ENCODE results near the gene MRPL14.
"Not testable (repeated sequence)": the region's sequence is repeated elsewhere in the genome, so short reads cannot be mapped to it uniquely, and the experiment has no call there.

MRPL14 gene

DNA sequence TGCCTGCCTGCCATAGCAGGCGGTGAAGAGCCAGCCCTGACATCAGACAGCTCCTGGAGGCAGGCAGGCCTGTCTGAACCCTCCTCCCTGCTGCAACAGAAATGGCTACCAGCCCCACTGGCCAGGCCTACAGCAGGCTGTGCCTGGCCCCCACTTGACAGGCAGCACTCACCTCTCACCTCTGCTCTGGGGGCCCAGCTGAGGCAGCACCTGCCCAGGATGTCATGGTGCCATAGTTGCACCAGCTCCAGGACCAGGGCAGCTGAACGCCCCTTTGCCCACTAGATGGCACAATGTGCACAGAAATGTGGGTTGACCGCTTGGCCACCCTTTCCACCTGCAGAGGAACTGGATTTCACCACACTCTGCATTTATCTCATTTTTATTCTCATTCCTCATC, 30.6 kb downstream of the MRPL14 start:
- DNase-seq, result peak; percentile 86 to 87

GRCh38 chr6:44095243-44095623, 32.0 kb downstream of the MRPL14 start:
- DNase-seq, result not testable (repeated sequence)

GRCh38 chr6:44094403-44095242, 32.6 kb downstream of the MRPL14 start:
- DNase-seq, result no peak

DNA sequence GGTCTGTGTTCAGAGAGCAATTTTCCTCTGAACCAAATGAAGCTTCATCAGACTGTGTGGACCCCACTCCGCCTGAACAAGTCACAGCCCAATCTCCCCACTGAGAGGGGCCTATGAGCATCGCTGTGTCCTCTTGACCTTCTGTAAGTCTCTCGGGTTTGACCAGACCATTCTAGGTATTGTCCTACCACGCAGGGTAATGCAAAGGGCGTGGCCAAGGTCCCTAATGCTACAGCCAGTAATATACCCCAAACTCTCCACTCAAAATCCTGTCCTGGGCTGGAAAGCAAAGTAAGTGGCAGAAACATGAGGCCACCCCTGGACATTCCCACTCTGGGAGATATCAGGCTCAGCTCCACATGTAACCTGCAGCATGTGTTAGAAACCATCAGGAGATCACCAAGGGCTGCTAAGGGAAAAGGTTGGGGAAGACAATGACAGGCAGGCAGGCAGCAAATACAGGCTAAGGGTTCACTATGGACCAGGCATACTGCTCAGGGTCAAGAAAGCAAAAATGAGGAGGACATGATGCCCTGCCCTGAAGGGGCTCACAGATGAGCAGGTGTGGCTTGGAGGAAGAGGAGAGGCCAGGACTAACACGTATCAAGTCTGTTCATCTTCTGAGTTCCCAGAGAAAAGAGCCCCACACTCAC, 33.4 kb downstream of the MRPL14 start:
- no peak for DNase-seq

DNA sequence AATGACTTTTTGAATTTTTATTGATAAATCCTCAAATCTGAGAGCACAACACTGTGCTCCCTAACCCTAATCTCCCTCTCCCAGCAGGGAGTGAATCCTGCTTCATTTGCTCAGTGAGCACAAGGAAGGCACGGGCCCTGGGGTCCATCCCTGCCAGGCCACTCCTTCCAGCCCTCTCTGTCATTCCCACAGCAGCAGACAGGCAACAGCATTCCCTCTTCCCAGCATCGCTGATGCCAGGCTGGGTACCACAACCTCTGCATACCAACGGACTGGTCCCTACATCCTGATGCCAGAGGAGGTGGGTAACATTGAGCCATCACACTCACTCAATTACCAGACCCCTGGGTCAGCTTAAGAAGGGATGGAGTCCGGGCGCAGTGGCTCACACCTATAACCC, 34.2 kb downstream of the MRPL14 start:
- no peak for DNase-seq

DNA sequence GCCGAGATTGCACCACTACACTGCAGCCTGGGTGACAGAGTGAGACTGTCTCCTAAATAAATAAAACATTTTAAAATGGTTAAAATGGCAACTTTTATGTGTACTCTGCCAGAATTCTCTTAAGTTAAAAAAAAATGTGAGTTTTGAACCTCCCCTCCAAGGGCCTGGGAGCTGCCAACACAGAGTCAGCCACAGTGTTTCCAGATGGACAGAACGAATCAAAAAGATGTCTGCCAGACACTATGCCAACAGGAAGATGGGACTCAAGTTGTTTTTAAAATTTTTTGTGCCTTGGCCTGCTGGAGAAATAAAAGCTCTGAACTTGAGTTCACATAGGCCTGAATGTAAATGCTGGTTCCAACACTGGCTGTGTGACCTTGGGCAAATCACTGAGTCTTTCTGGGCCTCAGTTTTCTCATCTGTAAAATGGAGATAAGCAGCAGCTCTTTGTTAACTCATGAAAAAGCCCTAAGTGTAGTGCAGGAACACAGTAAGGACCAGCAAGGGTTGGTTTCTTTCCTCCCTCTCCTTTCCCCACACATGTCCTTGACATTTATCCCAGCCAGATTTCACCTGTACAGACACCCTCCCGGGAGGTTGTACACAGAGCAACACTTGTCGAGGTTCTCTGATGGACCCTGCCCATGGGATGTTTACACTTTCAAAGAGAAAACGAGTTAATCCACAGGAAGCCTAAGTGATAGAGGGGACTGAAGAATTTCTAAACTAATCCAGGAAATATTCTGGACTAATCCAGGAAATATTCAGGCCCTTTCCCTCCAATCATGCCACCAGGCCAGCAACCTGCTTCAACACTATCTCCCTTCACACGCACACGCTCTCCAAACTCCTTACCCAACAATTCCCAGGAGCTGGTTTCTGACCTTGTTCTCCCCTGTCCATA, 35.0 kb downstream of the MRPL14 start:
- no peak for DNase-seq

DNA sequence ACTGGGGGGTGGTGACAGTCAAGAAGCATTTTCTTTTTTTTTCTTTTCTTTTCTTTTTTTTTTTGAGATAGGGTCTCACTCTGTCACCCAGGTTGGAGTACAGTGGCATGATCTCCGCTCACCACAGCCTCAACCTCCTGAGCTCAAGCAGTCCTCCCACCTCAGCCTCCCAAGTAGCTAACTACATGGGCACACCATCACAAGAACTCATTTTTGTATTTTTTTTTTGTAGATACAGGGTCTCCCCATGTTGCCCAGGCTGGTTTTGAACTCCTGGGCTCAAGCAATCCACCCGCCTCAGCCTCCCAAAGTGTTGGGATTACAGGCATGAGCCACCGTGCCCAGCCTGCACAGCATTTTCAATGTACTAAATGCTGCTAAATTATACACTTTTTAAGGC, 35.9 kb downstream of the MRPL14 start:
- DNase-seq, result not testable (repeated sequence)

DNA sequence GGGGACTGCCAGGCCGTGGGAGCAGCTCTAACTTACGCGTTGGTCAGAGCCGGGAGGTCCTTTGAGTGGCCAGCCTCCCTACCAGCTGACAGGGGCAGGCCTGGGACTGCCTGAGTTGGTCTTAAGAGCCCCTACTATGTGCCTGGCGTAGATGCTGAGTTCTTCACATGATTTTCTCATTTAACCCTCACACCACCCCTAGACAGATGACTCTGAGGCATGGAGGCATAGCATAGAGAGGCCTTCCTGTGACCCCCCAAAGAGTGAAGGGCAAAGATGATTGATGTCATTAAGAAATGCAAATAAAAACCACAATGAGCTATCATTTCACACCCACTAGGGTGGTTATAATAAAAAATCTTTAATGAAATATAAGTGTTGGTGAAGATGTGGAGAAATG, 36.8 kb downstream of the MRPL14 start:
- no peak for DNase-seq

- no peak for DNase-seq
Observed at GRCh38 chr6:44088827-44089590, 38.2 kb downstream of the MRPL14 start.

DNA sequence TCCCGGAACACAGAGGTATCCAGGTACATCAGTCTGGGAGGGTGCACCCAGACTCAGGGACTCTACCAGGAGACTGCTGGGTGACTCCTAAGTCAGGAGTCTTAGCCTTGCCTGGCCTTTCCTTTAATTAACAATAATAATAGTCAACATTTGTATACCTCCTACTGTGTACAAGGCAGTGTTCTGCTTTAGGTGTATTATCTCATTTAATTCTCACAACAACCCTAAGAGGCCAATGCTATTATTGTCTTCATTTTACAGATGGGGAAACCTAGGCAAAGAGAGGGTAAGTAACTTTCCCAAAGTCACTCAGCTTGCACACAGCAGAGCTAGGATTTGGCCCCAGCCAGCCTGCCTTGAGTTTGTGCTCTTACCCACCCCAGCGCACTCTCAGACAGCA, 39.6 kb downstream of the MRPL14 start:
- no peak for DNase-seq

- no peak for DNase-seq
Observed at GRCh38 chr6:44086931-44087574, 40.2 kb downstream of the MRPL14 start.

GRCh38 chr6:44085219-44085618, 42.0 kb downstream of the MRPL14 start:
- DNase-seq, result no peak

- no peak for DNase-seq
Observed at GRCh38 chr6:44084231-44085014, 42.8 kb downstream of the MRPL14 start.

GRCh38 chr6:44082872-44083321, 44.4 kb downstream of the MRPL14 start:
- DNase-seq, result no peak

DNA sequence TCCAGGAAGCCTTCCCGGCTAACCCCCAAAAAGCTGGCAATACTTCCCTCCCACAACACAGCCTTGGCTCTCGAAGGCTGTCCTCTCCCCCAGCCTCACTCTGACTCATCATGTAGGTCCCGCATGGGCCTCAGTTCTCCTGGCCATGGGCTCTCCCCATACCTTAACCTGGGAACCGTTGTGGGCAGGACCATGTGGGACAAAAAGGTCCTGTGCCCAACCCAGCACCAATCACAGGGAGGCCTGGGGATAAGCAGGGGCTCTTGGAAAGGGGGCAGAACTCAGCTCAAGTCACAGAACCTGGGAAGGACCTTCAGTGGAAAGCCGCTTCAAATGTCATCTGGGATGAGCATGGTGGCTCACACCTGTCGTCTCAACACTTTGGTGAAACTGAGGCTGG, 45.5 kb downstream of the MRPL14 start:
- DNase-seq, result no peak

GRCh38 chr6:44080561-44081521, 46.4 kb downstream of the MRPL14 start:
- DNase-seq, result no peak

GRCh38 chr6:44079672-44080071, 47.6 kb downstream of the MRPL14 start:
- no peak for DNase-seq

DNA sequence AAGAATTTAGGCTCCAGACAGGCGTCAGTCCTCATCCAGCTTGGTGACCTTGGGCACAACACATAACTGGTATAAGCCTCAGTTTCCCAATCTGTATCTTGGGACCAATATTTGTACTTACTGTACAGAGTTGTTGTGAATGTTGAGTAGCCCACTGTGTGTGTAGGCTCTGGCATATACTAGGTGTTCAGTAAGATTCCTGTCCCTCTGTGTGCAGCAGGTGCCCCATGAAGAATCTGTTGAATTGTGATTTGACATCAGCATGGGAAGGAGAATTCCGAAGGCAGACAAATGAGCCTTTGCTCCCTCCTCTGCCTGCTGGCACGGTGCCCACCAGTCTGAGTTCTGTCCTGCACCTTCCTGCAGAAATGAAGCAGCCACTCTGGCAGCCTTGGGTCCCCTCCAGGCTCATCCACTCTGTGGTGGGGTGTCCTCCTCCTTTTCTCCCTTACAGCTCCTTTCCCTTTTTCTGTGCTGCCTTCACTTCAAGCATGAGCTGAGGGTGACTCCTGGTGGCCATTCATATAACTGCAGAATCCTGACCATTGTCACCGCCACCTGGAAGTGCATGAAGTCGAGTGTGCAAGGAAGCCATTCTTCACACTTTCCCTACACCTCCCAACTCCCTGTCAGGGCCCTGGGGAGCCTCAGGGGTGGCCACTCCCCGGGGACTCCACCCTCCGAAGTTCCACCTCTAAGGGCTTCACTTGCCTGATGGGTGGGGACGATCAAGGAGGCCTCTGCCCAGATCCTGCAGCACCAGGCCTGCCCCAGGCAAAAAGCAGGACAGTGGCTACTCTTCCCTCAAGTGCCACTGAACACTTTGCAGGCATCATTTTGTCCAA, 48.2 kb downstream of the MRPL14 start:
- no peak for DNase-seq

DNA sequence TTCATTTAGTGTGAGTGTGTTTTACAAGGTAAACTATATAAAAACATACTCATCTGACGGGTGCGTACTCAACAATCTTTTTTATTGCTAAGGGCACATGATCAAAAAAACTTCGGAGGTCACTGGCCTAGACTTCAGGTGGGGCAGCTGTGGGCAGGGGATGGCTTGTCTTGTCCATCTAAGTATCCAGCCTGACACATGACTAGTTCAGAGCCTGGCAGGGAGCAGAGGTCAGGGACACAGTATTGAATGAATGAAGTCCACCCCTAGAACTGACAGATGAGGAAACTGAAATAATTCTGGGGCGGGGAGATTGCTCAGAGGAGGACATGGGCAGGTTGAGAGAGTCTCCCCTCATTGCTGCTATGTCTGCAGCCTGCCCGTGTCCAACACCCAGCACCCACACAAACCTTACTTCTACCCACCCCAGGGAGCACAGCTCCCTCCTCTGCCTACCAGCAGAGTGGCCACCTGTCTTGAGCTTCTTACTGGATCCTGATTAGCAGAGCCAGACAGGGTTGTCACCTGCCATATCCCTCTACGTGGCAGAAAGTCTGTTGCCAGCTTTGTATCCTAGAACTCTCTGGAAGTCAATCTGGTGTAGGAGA, 48.9 kb downstream of the MRPL14 start:
- no peak for DNase-seq
